ENCODE data around the gene P3H3.
A peak's percentile ranks its signal among the peaks of the same experiment; 100 is the strongest.

Gene P3H3

DNA sequence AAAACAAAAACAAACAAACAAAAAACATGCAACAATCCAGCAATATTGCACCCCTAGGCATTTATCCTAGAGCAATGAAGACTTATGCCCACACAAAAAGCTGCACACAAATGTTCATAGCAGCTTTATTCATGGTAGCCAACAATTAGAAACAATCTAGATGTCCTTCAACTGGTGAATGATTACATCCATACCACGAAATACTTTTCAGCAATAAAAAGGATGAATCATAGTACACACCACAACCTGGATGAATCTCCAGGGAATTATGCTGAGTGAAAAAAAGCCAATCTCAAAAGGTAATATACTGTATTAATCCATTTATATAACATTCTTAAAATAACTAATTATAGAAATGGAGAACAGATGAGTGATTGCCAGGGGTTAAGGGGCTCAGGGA lies 21.0 kb upstream of the P3H3 start:
- no peak for DNase-seq (ENCODE audit: low spot score)

DNA sequence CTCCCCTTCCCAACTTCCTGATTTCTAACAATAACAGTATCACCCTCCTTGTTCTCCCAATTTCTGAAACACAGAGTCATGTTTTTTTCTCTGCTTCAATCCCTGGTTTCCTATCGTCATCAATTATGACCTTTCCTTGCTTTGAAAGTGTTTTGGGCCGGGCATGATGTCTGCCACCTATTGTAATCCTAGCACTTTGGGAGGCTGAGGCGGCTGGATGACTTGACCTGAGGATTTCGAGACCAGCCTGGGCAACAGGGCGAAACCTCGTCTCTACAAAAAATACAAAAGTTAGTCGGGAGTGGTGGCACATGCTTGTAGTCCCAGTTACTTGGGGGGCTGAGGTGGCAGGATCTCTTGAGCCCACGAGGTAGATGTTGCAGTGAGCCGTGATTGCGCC lies 19.2 kb upstream of the P3H3 start:
- DNase-seq (ENCODE audit: low spot score): no peak

DNA sequence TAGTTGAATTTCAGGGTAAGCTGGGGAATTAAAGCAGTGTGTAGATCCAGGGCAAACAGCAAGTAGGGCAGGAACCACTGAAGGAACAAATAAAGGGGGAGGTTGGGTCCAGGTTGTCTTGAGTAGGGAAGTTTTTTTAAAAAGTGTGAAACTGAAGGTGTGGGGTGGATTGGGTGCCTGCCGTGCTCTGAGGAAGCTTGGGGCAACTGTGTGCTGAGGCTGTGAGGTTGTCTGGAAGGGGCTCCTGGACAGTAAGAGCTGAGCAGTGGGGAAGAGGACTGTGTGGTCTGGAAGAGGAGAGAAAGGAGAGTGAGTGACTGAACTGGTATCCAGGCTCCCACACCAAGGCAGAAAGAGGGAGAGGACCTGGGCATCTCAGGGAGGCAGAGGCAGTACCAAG lies 17.4 kb upstream of the P3H3 start:
- no peak for DNase-seq (ENCODE audit: low spot score)

DNA sequence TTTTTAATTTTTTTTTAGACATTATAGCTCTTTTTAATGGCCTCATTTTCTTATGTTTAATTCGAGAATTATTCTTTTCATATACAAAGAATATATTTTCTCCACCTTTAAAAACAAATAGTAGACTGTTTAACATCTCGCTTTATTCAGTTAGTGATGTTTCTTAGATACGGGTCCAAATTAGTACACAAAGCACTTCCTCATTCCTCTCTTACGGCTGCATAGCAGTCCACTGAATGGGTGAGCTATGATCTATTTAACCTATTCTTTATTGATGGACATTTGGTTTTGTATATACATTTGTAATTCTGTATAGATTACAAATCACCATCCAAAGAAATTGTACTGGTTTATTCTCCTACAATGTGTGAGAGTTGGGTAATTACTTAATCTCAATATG lies 14.8 kb upstream of the P3H3 start:
- no peak for DNase-seq (ENCODE audit: low spot score)

DNA sequence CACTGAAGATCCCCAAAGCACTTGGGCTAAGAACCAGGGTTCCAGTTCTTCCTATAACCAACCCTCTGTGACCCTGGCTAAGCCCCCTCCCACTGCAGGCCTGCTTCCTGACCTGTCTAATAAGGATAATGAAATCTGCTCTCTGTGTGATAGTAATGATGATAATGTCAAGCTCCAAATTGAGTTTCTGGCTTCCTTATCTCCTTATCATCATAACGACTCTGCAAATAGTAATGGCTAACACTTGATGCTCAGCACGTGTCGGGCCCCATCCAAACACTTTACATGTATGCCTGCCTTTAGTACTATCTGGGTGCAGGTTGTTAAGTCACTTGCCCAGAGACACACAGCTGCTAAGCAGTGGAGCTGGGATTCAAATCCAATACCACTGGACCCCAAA lies 11.6 kb upstream of the P3H3 start:
- DNase-seq (ENCODE audit: low spot score): no peak

DNA sequence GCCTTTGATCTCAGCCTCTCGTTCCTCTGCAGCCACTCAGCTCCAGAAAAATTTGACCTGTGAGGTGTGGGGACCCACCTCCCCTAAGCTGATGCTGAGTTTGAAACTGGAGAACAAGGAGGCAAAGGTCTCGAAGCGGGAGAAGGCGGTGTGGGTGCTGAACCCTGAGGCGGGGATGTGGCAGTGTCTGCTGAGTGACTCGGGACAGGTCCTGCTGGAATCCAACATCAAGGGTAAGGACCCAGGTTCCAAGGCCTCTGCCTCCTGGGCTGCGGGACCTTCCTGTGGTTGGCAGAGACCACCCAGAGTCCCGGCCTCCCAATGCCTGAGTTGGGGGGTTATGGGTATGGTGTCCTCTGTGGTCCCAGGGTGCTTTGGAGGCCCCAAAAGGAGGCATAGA lies 11.1 kb upstream of the P3H3 start:
- DNase-seq (ENCODE audit: low spot score): no peak

DNA sequence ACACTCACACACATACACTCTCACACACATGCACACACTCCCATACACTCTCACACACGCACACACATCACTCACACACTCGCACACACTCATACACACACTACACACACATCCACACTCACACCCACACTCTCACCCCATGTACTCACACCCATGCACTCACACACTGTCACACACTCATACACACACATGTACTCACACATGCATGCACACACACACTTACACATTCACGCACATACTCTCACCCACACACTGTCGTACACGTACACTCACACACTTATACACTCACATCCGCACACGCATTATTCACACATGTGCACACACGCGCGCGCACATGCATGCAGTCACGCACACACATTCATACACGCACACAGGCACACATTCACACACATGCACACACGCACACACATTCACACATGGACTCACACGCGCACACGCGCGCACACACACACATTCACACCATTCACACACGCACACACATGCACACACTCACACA lies 10.5 kb upstream of the P3H3 start:
- no peak for DNase-seq (ENCODE audit: low spot score)

DNA sequence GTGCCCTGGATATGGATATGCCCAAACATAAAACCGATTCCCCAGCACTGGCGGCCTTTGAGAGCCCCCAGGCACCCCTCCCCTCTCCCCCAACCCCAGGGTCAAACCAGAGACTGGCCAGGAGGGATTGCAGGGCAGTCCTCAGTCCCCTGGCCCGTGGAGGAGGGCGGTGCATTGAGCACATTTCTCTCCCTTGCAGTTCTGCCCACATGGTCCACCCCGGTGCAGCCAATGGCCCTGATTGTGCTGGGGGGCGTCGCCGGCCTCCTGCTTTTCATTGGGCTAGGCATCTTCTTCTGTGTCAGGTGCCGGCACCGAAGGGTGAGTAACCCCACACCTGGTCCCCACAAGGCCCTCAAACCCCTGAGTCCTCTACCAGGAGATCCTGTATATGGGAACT lies 10.0 kb upstream of the P3H3 start:
- DNase-seq (ENCODE audit: low spot score): no peak

DNA sequence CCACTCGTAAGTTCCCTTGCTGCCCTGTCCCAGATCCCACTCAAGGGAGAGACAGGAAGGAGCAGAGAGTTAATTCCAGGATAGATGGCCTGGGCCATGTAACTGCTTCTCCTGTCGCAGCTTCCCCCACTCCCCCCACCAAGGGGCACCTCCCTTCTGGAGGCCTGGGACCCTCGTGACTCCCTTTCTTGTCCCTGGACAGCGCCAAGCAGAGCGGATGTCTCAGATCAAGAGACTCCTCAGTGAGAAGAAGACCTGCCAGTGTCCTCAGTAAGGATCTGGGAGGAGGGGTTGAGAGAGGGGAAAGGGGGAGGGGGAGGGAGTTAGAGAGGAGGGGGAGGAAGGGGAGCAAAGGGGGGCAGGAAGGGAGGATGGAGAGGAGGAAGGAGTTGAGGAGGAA lies 9.6 kb upstream of the P3H3 start:
- DNase-seq (ENCODE audit: low spot score): no peak

DNA sequence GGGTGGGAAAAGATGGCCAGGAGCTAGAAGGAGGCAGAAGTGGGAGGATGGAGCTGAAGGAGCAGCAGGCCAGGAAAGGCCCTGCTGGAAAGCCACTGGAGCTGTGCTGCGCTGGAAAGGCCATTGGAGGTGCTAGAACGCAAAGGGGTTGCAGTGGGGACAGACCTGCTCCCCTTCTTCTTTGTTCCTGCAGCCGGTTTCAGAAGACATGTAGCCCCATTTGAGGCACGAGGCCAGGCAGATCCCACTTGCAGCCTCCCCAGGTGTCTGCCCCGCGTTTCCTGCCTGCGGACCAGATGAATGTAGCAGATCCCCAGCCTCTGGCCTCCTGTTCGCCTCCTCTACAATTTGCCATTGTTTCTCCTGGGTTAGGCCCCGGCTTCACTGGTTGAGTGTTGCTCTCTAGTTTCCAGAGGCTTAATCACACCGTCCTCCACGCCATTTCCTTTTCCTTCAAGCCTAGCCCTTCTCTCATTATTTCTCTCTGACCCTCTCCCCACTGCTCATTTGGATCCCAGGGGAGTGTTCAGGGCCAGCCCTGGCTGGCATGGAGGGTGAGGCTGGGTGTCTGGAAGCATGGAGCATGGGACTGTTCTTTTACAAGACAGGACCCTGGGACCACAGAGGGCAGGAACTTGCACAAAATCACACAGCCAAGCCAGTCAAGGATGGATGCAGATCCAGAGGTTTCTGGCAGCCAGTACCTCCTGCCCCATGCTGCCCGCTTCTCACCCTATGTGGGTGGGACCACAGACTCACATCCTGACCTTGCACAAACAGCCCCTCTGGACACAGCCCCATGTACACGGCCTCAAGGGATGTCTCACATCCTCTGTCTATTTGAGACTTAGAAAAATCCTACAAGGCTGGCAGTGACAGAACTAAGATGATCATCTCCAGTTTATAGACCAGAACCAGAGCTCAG lies 8.8 kb upstream of the P3H3 start:
- no peak for DNase-seq (ENCODE audit: low spot score)

DNA sequence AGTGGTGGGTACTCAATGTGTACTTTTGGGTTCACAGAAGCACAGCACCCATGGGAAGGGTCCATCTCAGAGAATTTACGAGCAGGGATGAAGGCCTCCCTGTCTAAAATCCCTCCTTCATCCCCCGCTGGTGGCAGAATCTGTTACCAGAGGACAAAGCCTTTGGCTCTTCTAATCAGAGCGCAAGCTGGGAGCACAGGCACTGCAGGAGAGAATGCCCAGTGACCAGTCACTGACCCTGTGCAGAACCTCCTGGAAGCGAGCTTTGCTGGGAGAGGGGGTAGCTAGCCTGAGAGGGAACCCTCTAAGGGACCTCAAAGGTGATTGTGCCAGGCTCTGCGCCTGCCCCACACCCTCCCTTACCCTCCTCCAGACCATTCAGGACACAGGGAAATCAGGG lies 8.0 kb upstream of the P3H3 start:
- no peak for DNase-seq (ENCODE audit: low spot score)

DNA sequence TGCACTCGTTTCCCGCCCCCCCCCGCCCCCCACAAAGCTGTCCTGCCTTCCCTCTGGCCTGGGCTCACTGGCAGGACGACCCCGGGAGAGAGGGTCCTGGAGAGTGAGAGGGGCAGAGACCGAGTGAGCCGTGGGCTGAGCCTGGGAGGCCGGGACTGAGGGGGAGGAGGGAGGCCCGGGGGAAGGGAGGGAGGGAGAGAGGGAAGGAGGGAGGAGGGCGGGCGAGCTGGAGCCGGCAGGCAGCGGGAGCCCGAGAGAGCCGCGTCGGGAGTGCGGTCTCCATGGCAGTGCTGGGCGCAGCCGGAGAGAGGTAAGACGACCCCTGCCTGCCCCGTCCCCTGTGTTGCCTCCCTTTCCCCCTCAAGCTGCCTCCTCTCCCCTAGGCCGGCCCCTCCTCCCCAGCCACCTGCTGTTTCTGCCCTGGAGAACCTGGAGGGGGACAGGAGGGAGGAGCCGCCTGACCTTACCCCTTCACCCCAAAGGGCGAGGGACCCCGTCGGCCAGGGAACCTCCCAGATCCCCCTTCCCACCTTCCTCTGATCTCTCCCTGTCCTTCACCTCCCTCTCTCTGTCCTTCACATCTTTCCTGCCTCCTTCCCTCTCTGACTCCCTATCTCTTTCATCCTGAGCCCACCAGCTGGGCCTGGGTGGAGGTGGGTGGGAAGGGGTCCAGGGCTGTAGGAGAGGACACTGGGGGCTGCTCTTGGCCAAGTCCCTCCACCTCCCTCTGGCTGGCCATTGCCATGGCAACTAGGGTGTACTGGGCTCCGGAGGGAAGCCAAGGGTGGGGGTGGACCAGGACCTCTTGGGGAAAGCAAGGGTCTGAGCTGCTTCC lies 6.4 kb upstream of the P3H3 start, which contains the start of gene GPR162:
TSS of gene GPR162 (plus strand) at position 231 of the 835 bp plus-strand sequence. CDS start 2,078 bp downstream, outside the sequence.
- DNase-seq (ENCODE audit: low spot score): no peak

DNA sequence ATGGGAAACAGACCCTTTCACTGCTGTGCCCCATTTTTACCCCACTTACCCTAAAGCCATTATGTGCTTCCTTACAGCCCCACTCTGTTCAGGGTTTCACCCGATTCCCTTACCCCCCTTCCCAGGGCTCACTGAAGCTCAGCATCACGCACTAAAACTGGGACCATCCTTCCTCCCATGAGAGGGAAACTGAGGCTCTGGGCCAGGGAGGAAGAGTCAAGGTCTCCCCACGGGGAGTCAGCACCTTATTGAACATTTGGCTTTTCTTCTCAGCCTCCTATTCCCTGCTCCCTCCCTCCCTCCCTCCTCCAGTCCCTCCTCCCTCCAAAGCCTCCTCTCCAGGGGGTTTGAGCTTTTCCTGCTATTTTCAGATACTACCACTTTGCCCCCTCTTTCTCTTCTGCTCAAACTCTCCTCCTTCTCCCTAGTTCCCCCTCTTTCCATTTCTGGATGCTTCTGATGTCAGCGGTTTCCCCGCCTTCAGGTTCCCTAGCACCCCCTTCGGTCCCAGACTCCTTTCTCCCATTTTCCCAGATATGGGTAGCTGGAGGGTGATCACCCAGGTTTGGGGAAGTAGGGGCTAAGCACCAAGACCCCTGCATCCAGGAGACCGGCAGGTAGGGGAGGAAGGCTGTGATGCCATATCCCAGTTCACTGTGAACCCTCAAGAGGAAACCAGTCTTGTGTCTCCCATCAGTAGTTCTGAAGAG lies 5.6 kb upstream of the P3H3 start:
- DNase-seq (ENCODE audit: low spot score): no peak

DNA sequence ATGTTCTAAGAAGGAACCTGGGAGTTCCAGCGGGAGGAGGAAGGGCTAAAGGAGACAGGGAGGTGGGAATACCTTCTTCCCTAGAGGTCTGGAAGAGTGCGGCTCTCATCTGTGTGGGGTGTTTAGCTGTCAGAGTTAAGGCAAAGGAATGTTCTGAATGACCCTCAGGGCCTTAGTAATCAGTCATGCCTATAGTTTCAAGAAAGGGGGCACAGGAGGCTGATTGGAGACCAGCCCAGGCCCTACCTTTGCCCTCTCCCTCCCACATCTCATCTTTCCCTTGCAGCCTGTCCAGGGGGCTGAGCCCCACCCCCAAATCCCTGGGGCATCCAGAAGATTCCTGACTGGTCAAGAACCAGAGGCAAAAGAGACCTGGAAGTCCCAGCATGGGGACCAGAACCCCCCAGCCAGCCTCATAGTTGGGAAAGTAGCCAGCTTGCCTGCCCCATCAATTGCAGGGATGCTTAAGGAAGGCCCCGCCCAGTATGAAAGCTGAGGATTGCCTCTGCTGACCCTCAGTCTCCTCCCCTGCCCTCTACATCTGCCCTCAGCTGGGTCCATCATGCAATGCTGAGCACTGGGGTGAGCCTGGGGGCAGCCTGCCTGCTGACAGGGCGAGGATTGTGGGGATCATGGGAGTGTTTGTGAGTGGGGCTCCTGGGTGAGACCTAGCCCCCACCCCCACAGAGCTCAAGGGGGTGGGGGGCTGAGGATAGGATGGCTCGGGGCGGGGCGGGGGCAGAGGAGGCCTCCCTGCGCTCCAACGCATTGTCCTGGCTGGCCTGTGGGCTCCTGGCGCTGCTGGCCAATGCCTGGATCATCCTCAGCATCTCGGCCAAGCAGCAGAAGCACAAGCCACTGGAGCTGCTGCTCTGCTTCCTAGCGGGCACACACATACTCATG lies 4.8 kb upstream of the P3H3 start:
- no peak for DNase-seq (ENCODE audit: low spot score)

DNA sequence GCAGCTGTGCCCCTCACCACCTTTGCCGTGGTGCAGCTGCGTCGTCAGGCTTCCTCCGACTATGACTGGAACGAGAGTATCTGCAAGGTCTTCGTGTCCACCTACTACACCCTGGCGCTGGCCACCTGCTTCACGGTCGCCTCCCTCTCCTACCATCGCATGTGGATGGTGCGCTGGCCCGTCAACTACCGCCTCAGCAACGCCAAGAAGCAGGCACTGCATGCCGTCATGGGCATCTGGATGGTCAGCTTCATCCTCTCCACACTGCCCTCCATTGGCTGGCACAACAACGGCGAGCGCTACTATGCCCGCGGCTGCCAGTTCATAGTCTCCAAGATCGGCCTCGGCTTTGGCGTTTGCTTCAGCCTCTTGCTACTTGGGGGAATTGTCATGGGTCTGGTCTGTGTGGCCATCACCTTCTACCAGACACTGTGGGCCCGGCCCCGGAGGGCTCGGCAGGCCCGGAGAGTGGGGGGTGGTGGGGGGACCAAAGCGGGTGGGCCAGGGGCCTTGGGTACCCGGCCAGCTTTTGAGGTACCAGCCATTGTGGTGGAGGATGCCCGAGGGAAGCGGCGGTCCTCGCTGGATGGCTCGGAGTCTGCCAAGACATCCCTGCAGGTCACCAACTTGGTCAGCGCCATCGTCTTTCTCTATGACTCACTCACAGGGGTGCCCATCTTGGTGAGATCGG lies 4.0 kb upstream of the P3H3 start:
- DNase-seq (ENCODE audit: low spot score): no peak

DNA sequence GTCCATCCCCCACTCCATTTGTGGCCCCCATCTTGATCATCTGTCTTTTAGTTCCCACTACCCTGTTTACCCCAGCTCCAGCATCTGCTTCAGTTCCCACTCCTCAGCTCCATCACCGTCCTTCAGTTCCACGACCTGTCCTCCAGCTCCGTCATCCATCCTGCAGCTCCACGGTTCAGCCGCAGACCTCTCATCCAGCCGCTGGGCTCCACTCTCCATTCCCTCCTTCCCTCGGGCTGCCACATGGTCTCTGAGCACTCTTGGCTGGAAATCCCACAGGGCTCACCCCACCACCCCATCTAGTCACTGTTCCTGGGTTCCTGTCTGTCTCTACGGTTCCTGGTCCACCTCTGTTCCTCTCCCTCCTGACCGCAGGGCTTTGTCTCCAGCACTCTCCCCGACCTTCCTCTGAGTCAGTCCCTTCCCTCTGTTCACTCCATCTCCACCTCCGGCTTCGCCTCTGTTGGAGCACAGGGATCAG lies 3.3 kb upstream of the P3H3 start:
- DNase-seq (ENCODE audit: low spot score): no peak

DNA sequence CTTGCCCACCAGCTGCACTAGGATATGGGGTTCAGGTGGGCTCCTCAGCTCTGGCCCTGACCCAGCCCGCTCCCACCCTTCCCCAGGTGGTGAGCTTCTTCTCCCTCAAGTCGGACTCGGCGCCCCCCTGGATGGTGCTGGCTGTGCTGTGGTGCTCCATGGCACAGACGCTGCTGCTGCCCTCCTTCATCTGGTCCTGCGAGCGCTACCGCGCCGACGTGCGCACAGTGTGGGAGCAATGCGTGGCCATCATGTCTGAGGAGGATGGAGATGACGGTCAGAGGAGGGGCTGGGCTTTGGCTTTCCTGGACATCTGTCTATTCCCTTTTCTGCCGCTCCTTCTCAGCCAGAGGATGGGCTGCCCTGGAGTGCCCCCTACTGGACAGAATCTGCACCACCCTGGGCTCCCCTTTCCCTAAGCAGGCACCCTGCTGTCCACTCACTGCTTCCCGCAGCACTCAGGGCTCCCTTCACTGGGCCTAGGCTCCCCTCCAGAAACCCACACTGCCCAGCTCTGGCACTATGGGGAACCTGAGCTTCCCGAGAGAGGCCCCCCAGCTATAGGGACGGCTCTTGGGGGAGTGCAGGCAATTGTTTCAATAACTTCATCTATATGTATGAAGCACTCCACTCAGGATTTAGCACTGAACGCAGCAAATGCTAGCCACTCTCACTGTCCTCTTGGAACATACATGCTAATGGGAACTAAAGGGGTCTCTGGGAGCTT lies 2.6 kb upstream of the P3H3 start:
- DNase-seq (ENCODE audit: low spot score): peak; percentile 68

DNA sequence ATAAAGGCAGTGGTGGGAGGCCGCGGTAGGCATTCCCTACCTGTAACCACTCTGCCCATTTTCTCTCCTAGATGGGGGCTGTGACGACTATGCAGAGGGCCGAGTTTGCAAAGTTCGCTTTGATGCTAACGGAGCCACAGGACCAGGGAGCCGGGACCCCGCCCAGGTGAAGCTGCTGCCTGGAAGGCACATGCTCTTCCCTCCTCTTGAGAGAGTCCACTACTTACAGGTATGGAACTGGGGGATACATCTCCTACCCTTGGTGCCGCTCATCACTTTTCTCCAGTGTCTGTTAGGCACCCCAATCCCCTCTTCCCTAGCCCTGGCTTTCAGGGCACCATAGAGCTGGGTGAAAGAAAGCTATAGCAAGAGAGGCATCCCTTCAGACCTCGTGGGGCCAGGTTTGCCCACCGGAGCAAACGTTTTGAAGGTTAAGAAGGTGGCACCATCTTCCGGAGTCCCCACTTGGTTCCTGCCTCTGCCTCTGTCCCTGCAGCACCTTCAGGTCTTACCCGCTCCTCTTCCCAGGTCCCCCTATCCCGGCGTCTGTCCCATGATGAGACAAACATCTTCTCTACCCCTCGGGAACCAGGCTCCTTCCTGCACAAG lies 2.0 kb upstream of the P3H3 start:
- no peak for DNase-seq (ENCODE audit: low spot score)

DNA sequence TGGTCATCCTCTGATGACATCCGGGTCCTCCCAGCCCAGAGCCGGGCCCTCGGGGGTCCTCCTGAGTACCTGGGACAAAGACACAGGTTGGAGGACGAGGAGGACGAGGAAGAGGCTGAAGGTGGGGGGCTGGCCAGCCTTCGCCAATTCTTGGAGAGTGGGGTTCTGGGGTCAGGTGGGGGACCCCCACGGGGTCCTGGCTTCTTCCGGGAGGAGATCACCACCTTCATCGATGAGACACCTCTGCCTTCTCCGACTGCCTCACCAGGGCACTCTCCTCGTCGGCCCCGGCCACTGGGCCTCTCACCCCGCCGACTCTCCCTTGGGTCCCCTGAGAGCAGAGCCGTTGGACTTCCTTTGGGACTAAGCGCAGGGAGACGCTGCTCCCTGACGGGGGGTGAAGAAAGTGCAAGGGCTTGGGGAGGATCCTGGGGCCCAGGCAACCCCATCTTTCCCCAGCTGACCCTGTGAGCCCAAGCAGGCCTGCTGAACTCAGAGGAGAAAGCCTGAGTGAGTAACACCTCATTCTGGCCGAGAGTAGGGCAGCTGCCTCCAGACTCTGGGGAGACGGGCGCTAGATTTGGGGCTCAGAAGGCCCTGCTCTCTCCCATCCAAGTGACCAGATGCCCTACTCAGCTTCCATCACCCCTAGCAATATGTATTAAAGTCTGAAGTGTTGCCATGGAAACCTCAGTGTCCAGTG lies 1.3 kb upstream of the P3H3 start:
- no peak for DNase-seq (ENCODE audit: low spot score)
